Coronary artery (tissue), 2 donors: ENCODE results near the gene TWSG1.

ENCODE experiments used
- DNase-seq: peaks from one replicate; pipeline ENCODE4 v3.0.0-alpha.2; 2017; ENCODE audit warnings: low spot score
- H3K27ac ChIP-seq, 2 donors: fragments of 200-600 bp; sonication (generic); one replicate each; pipeline ENCODE4 v1.5.1; 2016 to 2019
- H3K4me3 ChIP-seq: fragments of 200-600 bp; sonication (generic); 2 replicates; pipeline ENCODE4 v1.5.1; 2016; ENCODE audit warnings: mild to moderate bottlenecking, moderate library complexity
- CTCF ChIP-seq: fragments of 200-600 bp; sonication (generic); IDR thresholded peaks from one replicate; pipeline ENCODE4 v1.5.1; 2019; ENCODE audit warnings: antibody characterized with exemption

Gene TWSG1

GRCh38 chr18:9348079-9348671 lies 13.6 kb downstream of the TWSG1 start:
- peak overlapping the region; percentile 29 to 40 for H3K27ac ChIP-seq
- no peak for DNase-seq
- TF ChIP-seq CTCF: no peak
- no peak overlapping the region for H3K4me3 ChIP-seq

GRCh38 chr18:9348766-9349165 lies 14.2 kb downstream of the TWSG1 start:
- no peak for DNase-seq
- TF ChIP-seq CTCF: no peak
- H3K4me3 ChIP-seq: no peak overlapping the region
- peak overlapping the region; percentile 29 to 40 for H3K27ac ChIP-seq

DNA sequence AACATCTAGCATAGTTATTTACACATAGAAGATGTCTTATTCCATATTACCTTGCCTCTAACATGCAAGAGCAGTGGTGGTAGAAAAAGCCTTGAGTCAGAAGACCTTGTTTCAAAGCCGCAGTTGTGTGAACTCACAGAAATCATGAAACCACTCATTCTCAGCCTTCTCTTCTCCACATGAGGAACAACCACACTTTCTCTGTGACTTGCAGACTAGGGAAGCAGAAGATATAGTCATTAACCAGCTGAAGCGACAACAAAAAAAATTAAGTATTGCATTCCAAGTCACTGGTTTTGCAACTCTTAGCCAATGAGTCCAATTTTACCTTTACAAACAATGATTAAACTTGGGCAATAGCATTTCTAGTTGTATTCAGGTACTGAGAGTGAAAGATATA lies 19.0 kb downstream of the TWSG1 start:
- no peak overlapping the region for H3K4me3 ChIP-seq
- H3K27ac ChIP-seq: peak overlapping the region in 1 of 2 donors; percentile 2
- no peak for DNase-seq
- TF ChIP-seq CTCF: no peak

- Histone ChIP-seq H3K27ac (peak overlapping the region in 1 of 2 donors; percentile 17), H3K4me3 (no peak overlapping the region)
- no peak for TF ChIP-seq CTCF
- no peak for DNase-seq
Measured at GRCh38 chr18:9354256-9354655, 19.7 kb downstream of the TWSG1 start.

- DNase-seq: no peak
- TF ChIP-seq CTCF: no peak
- H3K4me3 ChIP-seq: no peak overlapping the region
- no peak overlapping the region for H3K27ac ChIP-seq
Measured at GRCh38 chr18:9356976-9357375, 22.4 kb downstream of the TWSG1 start.

GRCh38 chr18:9359796-9360195 lies 25.2 kb downstream of the TWSG1 start:
- TF ChIP-seq CTCF: no peak
- Histone ChIP-seq H3K27ac (no peak overlapping the region), H3K4me3 (no peak overlapping the region)
- no peak for DNase-seq

DNA sequence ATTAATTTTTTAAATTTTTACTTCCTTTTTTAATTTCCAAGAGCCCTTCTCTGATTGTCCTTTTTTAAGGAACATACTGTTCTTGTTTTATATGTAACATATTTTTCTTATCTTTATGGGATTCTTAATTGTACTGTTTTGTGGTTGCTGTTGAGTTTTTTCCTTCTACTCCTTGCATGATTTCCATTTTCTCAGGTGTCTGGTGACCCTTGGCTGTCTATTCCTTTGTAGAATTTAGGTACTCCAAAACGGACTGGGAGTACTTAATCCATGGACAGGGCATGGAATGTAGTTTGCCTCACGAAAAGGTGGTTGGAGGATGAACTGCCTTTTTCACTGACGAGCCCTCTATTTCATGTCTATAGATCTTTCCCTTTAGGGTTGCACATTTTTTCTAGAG lies 26.6 kb downstream of the TWSG1 start:
- Histone ChIP-seq H3K4me3 (no peak overlapping the region), H3K27ac (no peak overlapping the region)
- no peak for TF ChIP-seq CTCF
- DNase-seq: no peak
